HEK293 (cell line): Measurements from ENCODE around the gene CHGA.

ENCODE experiments used
- CTCF ChIA-PET: fragments of 350-600 bp; formaldehyde crosslinking; extraction: SDS; loops from one replicate; lab custom pipeline; 2021; ENCODE audit warnings: antibody characterized with exemption; lab: Yijun Ruan, JAX
- POLR2A ChIA-PET: fragments of 300-600 bp; formaldehyde crosslinking; extraction: SDS; loops from one replicate; lab custom pipeline; 2020; ENCODE audit warnings: antibody characterized with exemption, inconsistent platforms; lab: Yijun Ruan, JAX
- H3K27ac ChIP-seq: fragments of 200-500 bp; sonication (Bioruptor generic); 2 replicates; pipeline ENCODE4 v1.5.1; 2014; ENCODE audit warnings: low read depth, low read length, control low read depth, inconsistent platforms; ENCODE audit errors: extremely low read depth
- H3K36me3 ChIP-seq, 2 experiments: fragments of 200-500 bp in 1 of 2; sonication (Bioruptor generic) in 1 of 2; 1 replicate in 1 of 2; 2 replicates in 1 of 2; pipeline ENCODE4 v1.5.1; 2014 to 2017; ENCODE audit warnings: inconsistent platforms in 2 of 2, low read length in 2 of 2; ENCODE audit not compliant: control insufficient read depth in 2 of 2, insufficient read depth in 1 of 2
- H3K4me1 ChIP-seq: fragments of 200-500 bp; sonication (Bioruptor generic); 2 replicates; pipeline ENCODE4 v1.5.1; 2014; ENCODE audit warnings: mild to moderate bottlenecking, low read length, inconsistent platforms; ENCODE audit not compliant: control insufficient read depth, insufficient read depth
- H3K4me3 ChIP-seq: 2 replicates; pipeline ENCODE4 v1.5.1; 2011; ENCODE audit warnings: low read depth, mild to moderate bottlenecking, control low read depth, low read length, moderate library complexity
- H3K9me3 ChIP-seq: fragments of 200-500 bp; sonication (Bioruptor generic); 2 replicates; pipeline ENCODE4 v1.5.1; 2014; ENCODE audit warnings: low read depth, low read length, inconsistent platforms; ENCODE audit not compliant: control insufficient read depth, insufficient read depth
- EGR2 ChIP-seq: fragments of 450-650 bp; formaldehyde crosslinking; IDR thresholded peaks from 2 replicates; pipeline ENCODE4 v1.5.1; 2016; ENCODE audit warnings: low read depth, missing biosample characterization, missing genetic modification characterization
- OSR2 ChIP-seq: fragments of 450-650 bp; formaldehyde crosslinking; IDR thresholded peaks from 2 replicates; pipeline ENCODE4 v1.5.1; 2016; ENCODE audit warnings: missing biosample characterization, missing genetic modification characterization
- PATZ1 ChIP-seq: fragments of 450-650 bp; formaldehyde crosslinking; IDR thresholded peaks from 2 replicates; pipeline ENCODE4 v1.5.1; 2016; ENCODE audit warnings: missing biosample characterization, missing genetic modification characterization
- TCF7L2 ChIP-seq: IDR thresholded peaks from 2 replicates; pipeline ENCODE4 v1.6.1; 2011; ENCODE audit warnings: low read depth, mild to moderate bottlenecking, inconsistent platforms, low read length, moderate library complexity, borderline replicate concordance
- ZFP3 ChIP-seq: fragments of 450-650 bp; formaldehyde crosslinking; IDR thresholded peaks from 2 replicates; pipeline ENCODE4 v1.5.1; 2016; ENCODE audit warnings: low read depth, missing biosample characterization, missing genetic modification characterization
- ZNF140 ChIP-seq: fragments of 450-650 bp; formaldehyde crosslinking; IDR thresholded peaks from 2 replicates; pipeline ENCODE4 v1.5.1; 2016; ENCODE audit warnings: missing biosample characterization, missing genetic modification characterization
- ZNF223 ChIP-seq: fragments of 450-650 bp; formaldehyde crosslinking; IDR thresholded peaks from 2 replicates; pipeline ENCODE4 v1.5.1; 2016; ENCODE audit warnings: missing biosample characterization, missing genetic modification characterization
- ZNF366 ChIP-seq: fragments of 450-650 bp; formaldehyde crosslinking; conservative IDR thresholded peaks from 2 replicates; pipeline ENCODE4 v1.5.1; 2016; ENCODE audit warnings: missing biosample characterization, missing genetic modification characterization
- ZNF514 ChIP-seq: fragments of 450-650 bp; formaldehyde crosslinking; IDR thresholded peaks from 2 replicates; pipeline ENCODE4 v1.5.1; 2016; ENCODE audit warnings: missing biosample characterization, missing genetic modification characterization
- ZNF544 ChIP-seq: fragments of 450-650 bp; formaldehyde crosslinking; IDR thresholded peaks from 2 replicates; pipeline ENCODE4 v1.5.0; 2017; ENCODE audit warnings: missing biosample characterization, missing genetic modification characterization
- ZNF76 ChIP-seq: fragments of 450-650 bp; formaldehyde crosslinking; IDR thresholded peaks from 2 replicates; pipeline ENCODE4; 2016; ENCODE audit warnings: low read depth, missing biosample characterization, missing genetic modification characterization, borderline replicate concordance
- ZNF777 ChIP-seq: fragments of 450-650 bp; formaldehyde crosslinking; IDR thresholded peaks from 2 replicates; pipeline ENCODE4 v1.5.1; 2017; ENCODE audit warnings: missing biosample characterization, missing genetic modification characterization, borderline replicate concordance
- ZNF837 ChIP-seq: fragments of 450-650 bp; formaldehyde crosslinking; IDR thresholded peaks from 2 replicates; pipeline ENCODE4 v1.5.1; 2016; ENCODE audit warnings: missing biosample characterization, missing genetic modification characterization
- TF ChIP-seq, protein P1 (sequence below): fragments of 450-650 bp; formaldehyde crosslinking; IDR thresholded peaks from 2 replicates; pipeline ENCODE4 v1.5.1; 2016; ENCODE audit warnings: missing biosample characterization, missing genetic modification characterization
- TF ChIP-seq, protein P2 (sequence below): fragments of 450-650 bp; formaldehyde crosslinking; IDR thresholded peaks from 2 replicates; pipeline ENCODE4 v1.5.1; 2017; ENCODE audit warnings: missing biosample characterization, missing genetic modification characterization
- TF ChIP-seq, protein P3 (sequence below): fragments of 450-650 bp; formaldehyde crosslinking; IDR thresholded peaks from 2 replicates; pipeline ENCODE4; 2016; ENCODE audit warnings: missing biosample characterization, missing genetic modification characterization
- TF ChIP-seq, protein P4 (sequence below): fragments of 450-650 bp; formaldehyde crosslinking; IDR thresholded peaks from 2 replicates; pipeline ENCODE4 v1.5.1; 2016; ENCODE audit warnings: missing biosample characterization, missing genetic modification characterization
- TF ChIP-seq, protein P5 (sequence below): fragments of 450-650 bp; formaldehyde crosslinking; IDR thresholded peaks from 2 replicates; pipeline ENCODE4 v1.5.1; 2016; ENCODE audit warnings: missing biosample characterization, missing genetic modification characterization

The CHGA gene

DNA sequence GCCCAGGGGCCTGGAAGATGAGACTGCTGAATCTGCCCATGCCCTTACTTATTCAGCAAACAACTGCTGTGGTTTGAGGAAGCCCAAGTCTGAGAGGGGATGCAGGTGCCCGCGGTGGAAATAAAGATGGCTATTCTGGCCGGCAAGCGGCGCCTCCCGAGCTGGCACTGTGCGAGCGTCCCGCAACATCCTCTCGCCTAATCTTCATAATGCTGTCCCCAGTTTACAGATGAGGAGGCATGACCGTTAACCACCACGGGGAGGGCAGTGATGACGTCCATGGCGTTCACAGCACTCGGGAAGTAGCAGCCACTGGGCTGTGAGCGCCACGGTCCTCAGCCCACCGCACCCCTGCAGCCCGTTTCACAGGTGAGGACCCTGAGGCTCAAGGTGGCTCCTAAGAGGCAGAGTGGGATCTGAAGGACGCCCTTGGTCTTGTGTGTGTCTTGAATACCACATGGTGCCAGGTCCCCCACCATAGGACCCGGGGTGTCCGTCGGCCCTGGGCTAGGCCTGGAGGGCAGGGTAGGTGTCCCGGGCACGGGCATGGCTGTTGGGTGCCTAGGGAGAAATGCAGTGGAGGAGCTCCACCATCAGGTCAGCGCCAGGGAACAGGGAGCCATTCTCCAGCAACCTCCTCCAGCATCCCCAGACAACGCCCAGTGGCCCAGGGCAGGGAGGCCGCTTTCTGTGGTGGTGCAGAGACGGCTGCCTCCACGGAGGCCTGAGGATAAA, 20.2 kb downstream of the CHGA start:
- H3K4me1 ChIP-seq, result no peaks in the 10 kb centered on the region
- H3K27ac ChIP-seq, result no peak overlapping the region
- no peak for TF ChIP-seq ZNF76 (tag by site-specific recombination)
- TF ChIP-seq, all 188 proteins: peak for 0
- H3K4me3 ChIP-seq, result no peak overlapping the region
- H3K9me3 ChIP-seq, result no peaks in the 10 kb centered on the region
- POLR2A ChIA-PET, result no interaction called here
- H3K36me3 ChIP-seq, result peaks cover 0 to 20% of the 10 kb centered on the region in 2 experiments; a peak in 2 of 3 replicates
- CTCF ChIA-PET, result interaction anchor here (1.3 kb wide), 1 partner anchor 170 kb away, joined by 3 read pairs; no protein-coding TSS in a partner anchor

- POLR2A ChIA-PET, result interaction anchor here (1.0 kb wide), 1 partner anchor 12 kb away, joined by 5 read pairs; no protein-coding TSS in a partner anchor
- TF ChIP-seq, protein P1, sequence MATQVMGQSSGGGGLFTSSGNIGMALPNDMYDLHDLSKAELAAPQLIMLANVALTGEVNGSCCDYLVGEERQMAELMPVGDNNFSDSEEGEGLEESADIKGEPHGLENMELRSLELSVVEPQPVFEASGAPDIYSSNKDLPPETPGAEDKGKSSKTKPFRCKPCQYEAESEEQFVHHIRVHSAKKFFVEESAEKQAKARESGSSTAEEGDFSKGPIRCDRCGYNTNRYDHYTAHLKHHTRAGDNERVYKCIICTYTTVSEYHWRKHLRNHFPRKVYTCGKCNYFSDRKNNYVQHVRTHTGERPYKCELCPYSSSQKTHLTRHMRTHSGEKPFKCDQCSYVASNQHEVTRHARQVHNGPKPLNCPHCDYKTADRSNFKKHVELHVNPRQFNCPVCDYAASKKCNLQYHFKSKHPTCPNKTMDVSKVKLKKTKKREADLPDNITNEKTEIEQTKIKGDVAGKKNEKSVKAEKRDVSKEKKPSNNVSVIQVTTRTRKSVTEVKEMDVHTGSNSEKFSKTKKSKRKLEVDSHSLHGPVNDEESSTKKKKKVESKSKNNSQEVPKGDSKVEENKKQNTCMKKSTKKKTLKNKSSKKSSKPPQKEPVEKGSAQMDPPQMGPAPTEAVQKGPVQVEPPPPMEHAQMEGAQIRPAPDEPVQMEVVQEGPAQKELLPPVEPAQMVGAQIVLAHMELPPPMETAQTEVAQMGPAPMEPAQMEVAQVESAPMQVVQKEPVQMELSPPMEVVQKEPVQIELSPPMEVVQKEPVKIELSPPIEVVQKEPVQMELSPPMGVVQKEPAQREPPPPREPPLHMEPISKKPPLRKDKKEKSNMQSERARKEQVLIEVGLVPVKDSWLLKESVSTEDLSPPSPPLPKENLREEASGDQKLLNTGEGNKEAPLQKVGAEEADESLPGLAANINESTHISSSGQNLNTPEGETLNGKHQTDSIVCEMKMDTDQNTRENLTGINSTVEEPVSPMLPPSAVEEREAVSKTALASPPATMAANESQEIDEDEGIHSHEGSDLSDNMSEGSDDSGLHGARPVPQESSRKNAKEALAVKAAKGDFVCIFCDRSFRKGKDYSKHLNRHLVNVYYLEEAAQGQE, result no peak
- no peak for TF ChIP-seq ZNF223
- no peak for TF ChIP-seq EGR2 (tag by site-specific recombination)
- no peak for TF ChIP-seq ZNF366
- no peak for TF ChIP-seq ZNF514 (tag by site-specific recombination)
- CTCF ChIA-PET, result no interaction called here
- Histone ChIP-seq H3K36me3 (peaks cover 0 to 20% of the 10 kb centered on the region in 2 experiments; a peak in 2 of 3 replicates), H3K9me3 (no peaks in the 10 kb centered on the region), H3K27ac (no peak overlapping the region), H3K4me3 (no peak overlapping the region), H3K4me1 (no peaks in the 10 kb centered on the region)
Observed at GRCh38 chr14:92943855-92944570, 21.1 kb downstream of the CHGA start.

DNA sequence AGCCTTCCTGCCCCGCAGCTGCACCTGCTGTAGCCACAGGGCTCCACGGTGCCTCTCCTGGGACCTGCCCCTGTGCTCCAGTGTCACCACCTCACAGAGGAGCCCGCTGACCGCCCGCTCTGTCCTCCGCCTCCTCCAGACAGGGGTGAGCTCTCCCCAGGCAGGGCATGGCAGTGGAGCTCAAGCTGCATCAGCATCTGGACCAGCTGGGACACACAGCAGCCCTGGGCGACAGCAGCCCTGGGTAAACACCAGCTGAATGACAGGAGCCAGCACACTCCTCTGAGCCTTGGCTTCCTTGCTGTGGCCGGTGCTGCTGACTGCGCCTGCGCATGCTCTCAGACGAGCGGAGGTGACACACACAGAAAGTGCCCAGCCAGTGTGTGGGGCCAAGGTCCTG, 22.0 kb downstream of the CHGA start:
- peaks cover 0 to 20% of the 10 kb centered on the region in 2 experiments; a peak in 2 of 3 replicates for H3K36me3 ChIP-seq
- no peaks in the 10 kb centered on the region for H3K4me1 ChIP-seq
- CTCF ChIA-PET, result no interaction called here
- no peak overlapping the region for H3K4me3 ChIP-seq
- H3K27ac ChIP-seq, result no peak overlapping the region
- no peaks in the 10 kb centered on the region for H3K9me3 ChIP-seq
- POLR2A ChIA-PET, result interaction anchor here (1.0 kb wide), 1 partner anchor 11 kb away, joined by 5 read pairs; no protein-coding TSS in a partner anchor
- TF ChIP-seq OSR2 (tag by site-specific recombination) (no peak), ZNF544 (tag by site-specific recombination) (no peak), ZNF140 (tag by site-specific recombination) (no peak), ZNF837 (tag by site-specific recombination) (no peak), ZFP3 (no peak), TCF7L2 (no peak), ZNF777 (tag by site-specific recombination) (no peak), PATZ1 (tag by site-specific recombination) (no peak)
- TF ChIP-seq, protein P2, sequence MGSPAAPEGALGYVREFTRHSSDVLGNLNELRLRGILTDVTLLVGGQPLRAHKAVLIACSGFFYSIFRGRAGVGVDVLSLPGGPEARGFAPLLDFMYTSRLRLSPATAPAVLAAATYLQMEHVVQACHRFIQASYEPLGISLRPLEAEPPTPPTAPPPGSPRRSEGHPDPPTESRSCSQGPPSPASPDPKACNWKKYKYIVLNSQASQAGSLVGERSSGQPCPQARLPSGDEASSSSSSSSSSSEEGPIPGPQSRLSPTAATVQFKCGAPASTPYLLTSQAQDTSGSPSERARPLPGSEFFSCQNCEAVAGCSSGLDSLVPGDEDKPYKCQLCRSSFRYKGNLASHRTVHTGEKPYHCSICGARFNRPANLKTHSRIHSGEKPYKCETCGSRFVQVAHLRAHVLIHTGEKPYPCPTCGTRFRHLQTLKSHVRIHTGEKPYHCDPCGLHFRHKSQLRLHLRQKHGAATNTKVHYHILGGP (tag by site-specific recombination), result no peak
- TF ChIP-seq, protein P3, sequence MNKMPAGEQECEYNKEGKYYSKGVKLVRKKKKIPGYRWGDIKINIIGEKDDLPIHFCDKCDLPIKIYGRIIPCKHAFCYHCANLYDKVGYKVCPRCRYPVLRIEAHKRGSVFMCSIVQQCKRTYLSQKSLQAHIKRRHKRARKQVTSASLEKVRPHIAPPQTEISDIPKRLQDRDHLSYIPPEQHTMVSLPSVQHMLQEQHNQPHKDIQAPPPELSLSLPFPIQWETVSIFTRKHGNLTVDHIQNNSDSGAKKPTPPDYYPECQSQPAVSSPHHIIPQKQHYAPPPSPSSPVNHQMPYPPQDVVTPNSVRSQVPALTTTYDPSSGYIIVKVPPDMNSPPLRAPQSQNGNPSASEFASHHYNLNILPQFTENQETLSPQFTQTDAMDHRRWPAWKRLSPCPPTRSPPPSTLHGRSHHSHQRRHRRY (tag by site-specific recombination), result no peak
- TF ChIP-seq, protein P4, sequence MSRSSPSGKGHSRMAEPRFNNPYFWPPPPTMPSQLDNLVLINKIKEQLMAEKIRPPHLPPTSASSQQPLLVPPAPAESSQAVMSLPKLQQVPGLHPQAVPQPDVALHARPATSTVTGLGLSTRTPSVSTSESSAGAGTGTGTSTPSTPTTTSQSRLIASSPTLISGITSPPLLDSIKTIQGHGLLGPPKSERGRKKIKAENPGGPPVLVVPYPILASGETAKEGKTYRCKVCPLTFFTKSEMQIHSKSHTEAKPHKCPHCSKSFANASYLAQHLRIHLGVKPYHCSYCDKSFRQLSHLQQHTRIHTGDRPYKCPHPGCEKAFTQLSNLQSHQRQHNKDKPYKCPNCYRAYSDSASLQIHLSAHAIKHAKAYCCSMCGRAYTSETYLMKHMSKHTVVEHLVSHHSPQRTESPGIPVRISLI (tag by site-specific recombination), result no peak
- TF ChIP-seq, protein P5, sequence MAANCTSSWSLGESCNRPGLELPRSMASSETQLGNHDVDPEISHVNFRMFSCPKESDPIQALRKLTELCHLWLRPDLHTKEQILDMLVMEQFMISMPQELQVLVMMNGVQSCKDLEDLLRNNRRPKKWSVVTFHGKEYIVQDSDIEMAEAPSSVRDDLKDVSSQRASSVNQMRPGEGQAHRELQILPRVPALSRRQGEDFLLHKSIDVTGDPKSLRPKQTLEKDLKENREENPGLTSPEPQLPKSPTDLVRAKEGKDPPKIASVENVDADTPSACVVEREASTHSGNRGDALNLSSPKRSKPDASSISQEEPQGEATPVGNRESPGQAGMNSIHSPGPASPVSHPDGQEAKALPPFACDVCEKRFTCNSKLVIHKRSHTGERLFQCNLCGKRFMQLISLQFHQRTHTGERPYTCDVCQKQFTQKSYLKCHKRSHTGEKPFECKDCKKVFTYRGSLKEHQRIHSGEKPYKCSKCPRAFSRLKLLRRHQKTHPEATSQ (tag by site-specific recombination), result no peak
